ENCODE results near the gene ZNF823.

Gene ZNF823

DNA sequence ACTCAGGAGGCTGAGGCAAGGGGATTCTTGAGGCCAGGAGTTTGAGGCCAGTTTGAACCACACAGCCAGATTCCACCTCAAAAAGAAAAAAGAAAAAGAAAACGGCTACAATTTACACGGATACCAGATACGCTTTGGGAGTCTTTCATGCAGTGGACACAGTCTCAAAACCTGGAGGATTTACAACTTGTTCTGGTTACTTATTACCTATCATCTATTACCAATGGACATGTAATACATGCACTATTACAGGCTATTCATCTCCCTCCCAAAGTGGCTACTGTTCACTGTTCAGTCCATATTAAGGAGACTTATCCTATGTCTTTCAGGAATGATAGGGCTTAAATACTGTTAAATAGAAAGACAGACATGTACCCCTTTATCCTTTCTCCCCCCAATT is 33.3 kb downstream of the ZNF823 start:
- TF ChIP-seq, protein P1, sequence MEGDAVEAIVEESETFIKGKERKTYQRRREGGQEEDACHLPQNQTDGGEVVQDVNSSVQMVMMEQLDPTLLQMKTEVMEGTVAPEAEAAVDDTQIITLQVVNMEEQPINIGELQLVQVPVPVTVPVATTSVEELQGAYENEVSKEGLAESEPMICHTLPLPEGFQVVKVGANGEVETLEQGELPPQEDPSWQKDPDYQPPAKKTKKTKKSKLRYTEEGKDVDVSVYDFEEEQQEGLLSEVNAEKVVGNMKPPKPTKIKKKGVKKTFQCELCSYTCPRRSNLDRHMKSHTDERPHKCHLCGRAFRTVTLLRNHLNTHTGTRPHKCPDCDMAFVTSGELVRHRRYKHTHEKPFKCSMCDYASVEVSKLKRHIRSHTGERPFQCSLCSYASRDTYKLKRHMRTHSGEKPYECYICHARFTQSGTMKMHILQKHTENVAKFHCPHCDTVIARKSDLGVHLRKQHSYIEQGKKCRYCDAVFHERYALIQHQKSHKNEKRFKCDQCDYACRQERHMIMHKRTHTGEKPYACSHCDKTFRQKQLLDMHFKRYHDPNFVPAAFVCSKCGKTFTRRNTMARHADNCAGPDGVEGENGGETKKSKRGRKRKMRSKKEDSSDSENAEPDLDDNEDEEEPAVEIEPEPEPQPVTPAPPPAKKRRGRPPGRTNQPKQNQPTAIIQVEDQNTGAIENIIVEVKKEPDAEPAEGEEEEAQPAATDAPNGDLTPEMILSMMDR (IDR thresholded peaks at IDR 0.05), result no peak
- no peak overlapping the region for H3K27ac ChIP-seq

DNA sequence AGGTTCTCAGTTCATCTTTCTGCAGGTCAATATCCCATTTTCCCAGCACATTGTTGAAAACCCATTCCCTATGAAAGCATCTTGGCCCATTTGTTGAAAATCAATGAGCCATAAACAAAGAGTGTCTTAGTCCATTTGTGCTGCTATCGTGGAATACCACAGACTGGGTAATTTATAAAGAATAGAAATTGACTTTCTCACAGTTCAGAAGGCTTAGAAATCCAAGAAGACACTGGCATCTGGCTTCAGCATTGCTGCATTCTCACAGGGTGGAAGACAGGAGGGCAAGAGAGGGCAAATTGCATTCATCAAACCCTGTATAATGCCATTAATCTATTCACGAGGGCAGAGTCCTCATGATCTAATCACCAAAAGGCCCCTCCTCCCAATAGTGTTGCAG is 34.1 kb downstream of the ZNF823 start:
- TF ChIP-seq ZFX (IDR thresholded peaks at IDR 0.05; ENCODE audit: borderline replicate concordance), result no peak
- TF ChIP-seq, protein P1 (IDR thresholded peaks at IDR 0.05), result no peak
- no peak overlapping the region for H3K27ac ChIP-seq

DNA sequence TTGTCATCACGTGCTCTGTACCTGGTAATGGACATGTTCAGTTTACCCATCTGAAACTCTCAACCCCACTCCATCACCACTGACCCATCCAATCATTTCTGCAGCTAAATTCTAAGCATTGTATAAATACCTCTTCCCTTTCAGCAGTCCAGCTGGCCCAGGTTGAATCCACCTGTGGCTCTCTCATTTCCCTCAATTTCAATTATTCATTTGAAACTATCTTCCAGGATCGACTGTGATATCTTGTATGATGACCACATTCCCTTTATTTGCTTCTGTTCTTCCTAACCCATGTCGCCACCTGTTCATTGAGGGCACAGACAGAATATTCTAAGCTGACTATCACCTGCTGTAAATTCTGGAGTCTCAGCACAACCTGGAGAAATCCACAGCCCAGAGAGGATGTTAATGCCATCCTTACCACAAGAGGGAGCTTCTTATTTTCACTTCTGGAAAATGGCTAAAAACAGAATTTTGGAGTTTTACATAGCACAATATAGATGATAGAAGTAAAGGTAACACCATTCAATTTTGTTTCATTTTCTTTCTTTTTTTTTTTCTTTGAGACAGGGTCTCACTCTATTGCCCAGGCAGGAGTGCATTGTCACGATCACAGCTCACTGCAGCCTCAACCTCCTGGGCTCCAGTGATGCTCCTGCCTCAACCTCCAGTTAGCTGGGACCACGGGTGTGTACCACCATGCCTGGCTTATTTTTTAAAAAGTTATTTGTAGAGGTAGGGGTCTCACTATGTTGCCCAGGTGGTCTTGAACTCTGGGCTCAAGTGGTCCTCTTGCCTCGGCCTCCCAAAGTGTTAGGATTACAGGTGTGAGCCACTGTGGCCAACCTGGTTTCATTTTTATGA is 38.6 kb downstream of the ZNF823 start:
- TF ChIP-seq, protein P1 (IDR thresholded peaks at IDR 0.05), result peak; percentile 88
- no peak for TF ChIP-seq ZFX (IDR thresholded peaks at IDR 0.05; ENCODE audit: borderline replicate concordance)
- no peak overlapping the region for H3K27ac ChIP-seq

DNA sequence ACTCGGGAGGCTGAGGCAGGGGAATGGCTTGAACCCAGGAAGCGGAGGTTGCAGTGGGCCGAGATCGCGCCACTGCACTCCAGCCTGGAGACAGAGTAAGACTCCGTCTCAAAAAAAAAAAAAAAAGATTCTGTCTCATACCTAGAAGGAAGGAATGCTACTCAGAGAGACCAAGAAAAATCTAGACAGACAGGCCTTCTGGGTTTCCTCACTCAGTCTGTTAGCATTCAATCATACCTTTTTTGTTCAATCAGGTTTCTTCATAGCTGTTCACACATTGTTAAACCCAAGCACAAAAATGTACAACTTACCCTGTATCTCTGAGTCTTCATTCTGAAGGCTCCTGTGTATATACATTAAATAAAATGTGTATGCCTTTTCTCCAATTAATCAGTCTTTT is 40.5 kb downstream of the ZNF823 start:
- no peak for TF ChIP-seq ZFX (IDR thresholded peaks at IDR 0.05; ENCODE audit: borderline replicate concordance)
- TF ChIP-seq, protein P1 (IDR thresholded peaks at IDR 0.05), result no peak
- H3K27ac ChIP-seq, result no peak overlapping the region

DNA sequence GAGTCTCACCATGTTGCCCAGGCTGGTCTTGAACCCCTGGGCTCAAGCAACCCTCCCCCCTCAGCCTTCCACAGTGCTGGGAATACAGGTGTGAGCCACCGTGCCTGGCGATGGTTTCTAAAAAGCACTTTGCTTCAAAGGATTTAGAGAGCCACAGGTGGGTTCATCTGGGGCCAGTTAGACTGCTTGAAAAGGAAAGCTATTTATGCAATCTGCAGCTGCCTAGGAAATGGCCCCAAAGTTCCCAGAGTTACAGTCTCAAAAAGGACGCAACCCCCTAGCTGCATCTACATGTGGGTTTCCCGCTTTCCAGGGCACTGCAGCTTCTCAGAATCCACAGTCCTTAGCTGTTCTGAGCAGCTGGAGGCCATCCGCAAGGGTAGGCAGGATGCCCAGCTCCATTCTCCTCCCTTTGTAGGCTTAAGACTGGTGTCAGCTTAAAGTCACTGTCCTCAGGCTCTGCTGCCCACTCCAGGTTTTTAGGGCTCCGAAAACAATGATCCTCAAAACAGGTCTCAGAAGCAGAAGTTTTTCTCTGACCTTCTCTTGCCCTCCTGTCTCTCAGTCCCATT is 41.4 kb downstream of the ZNF823 start:
- no peak overlapping the region for H3K27ac ChIP-seq
- TF ChIP-seq, protein P1 (IDR thresholded peaks at IDR 0.05), result no peak
- TF ChIP-seq ZFX (IDR thresholded peaks at IDR 0.05; ENCODE audit: borderline replicate concordance), result no peak

DNA sequence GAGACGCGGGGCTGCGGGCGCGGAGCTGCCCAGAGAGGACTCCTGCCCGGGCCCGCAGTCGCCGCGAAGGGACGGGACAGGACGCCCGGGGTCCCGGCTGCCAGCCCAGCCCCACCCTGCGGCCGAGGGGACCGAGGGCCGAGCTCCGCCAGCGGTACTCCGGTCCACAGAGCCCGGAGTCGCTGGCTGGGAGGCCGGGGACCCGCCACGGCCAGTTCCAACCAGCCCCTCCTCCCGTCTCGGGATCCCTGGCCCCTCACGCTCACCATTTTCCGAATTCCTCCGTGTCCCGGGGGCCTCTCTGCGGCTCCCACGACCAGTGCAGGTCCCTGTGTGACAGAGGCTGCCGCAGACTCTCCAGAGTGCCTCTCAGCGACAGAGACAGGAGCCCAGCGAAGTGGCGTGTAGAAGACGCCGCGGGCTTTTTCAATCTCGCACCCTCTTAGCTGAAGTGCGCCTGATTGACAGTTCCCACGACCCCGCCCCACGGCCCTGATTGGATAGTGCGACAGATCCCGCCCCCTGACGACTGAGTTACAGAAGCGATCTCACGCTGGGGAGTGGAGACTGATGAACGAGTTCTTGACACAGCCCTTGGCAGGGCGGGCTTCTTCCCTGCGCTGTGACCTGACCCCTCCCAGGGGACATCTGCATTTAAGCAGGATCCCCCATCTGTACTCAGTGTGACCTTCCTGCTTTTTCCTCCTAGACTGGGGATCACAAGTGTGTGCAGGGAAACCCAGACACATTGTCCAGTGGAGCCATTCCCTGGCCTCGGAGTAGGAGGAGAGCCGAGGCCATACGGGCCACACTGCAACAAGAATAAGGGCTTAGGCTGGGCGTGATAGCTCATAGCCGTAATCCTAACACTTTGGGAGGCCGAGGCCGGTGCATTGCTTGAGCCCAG is 44.0 kb downstream of the ZNF823 start:
- TF ChIP-seq, protein P1 (IDR thresholded peaks at IDR 0.05), result no peak
- no peak for TF ChIP-seq ZFX (IDR thresholded peaks at IDR 0.05; ENCODE audit: borderline replicate concordance)
- H3K27ac ChIP-seq, result peak overlapping the region; percentile 71
